Osteocyte (in vitro differentiated cells): ENCODE data around the gene PRX. TPM values are rescaled to one million over a fixed set of nuclear protein-coding genes. Genes with fewer than 3 reads are reported as not detected.

Source experiments
- DNase-seq: peaks from one replicate; pipeline ENCODE4 v3.0.0; 2021; ENCODE audit warnings: mixed read lengths; ENCODE audit not compliant: unreplicated experiment; ENCODE audit errors: extremely low spot score
- H3K27ac Mint-ChIP-seq: one replicate; pipeline ENCODE4 v1.8.0; 2021; ENCODE audit warnings: mild to moderate bottlenecking, mixed read lengths; ENCODE audit not compliant: unreplicated experiment
- H3K27me3 Mint-ChIP-seq: one replicate; pipeline ENCODE4 v1.8.0; 2021; ENCODE audit warnings: mixed read lengths; ENCODE audit not compliant: unreplicated experiment
- H3K36me3 Mint-ChIP-seq: one replicate; pipeline ENCODE4 v1.8.0; 2021; ENCODE audit warnings: mixed read lengths; ENCODE audit not compliant: unreplicated experiment
- H3K4me1 Mint-ChIP-seq: one replicate; pipeline ENCODE4 v1.8.0; 2021; ENCODE audit warnings: mixed read lengths; ENCODE audit not compliant: unreplicated experiment
- H3K4me3 Mint-ChIP-seq: one replicate; pipeline ENCODE4 v1.8.0; 2021; ENCODE audit warnings: mild to moderate bottlenecking, moderate library complexity, mixed read lengths; ENCODE audit not compliant: unreplicated experiment
- H3K9me3 Mint-ChIP-seq: one replicate; pipeline ENCODE4 v1.8.0; 2021; ENCODE audit warnings: mixed read lengths; ENCODE audit not compliant: unreplicated experiment
- total RNA-seq: library from RNA; stranded (reverse); gene quantifications from 2 replicates; pipeline ENCODE4 v1.2.1, GENCODE V29; 2021
- TF ChIP-seq, protein P1 (sequence below): fragments of 200-600 bp; sonication (generic); IDR thresholded peaks from 2 replicates; pipeline ENCODE4 v1.5.0; 2021; ENCODE audit warnings: antibody characterized with exemption, mild to moderate bottlenecking, moderate library complexity

The PRX gene
- total RNA-seq, 1 donor from 2014 or later, result 5.0 TPM

DNA sequence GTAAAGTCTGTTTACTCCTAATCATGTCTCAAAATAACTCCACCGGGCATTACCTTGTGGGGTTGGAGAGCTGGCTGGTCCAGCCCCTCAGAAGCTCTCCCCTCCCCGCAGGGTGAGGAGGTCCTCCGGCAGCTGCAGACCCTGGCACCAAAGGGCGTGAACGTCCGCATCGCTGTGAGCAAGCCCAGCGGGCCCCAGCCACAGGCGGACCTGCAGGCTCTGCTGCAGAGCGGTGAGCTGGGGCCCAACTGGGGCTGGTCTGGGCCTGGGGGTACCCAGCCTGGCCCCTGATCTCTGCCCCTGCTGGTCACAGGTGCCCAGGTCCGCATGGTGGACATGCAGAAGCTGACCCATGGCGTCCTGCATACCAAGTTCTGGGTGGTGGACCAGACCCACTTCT is 43.4 kb downstream of the PRX start:
- no peaks in the 10 kb centered on the region for H3K27me3 Mint-ChIP-seq
- no peak for DNase-seq
- no peaks in the 10 kb centered on the region for H3K9me3 Mint-ChIP-seq
- TF ChIP-seq, protein P1, sequence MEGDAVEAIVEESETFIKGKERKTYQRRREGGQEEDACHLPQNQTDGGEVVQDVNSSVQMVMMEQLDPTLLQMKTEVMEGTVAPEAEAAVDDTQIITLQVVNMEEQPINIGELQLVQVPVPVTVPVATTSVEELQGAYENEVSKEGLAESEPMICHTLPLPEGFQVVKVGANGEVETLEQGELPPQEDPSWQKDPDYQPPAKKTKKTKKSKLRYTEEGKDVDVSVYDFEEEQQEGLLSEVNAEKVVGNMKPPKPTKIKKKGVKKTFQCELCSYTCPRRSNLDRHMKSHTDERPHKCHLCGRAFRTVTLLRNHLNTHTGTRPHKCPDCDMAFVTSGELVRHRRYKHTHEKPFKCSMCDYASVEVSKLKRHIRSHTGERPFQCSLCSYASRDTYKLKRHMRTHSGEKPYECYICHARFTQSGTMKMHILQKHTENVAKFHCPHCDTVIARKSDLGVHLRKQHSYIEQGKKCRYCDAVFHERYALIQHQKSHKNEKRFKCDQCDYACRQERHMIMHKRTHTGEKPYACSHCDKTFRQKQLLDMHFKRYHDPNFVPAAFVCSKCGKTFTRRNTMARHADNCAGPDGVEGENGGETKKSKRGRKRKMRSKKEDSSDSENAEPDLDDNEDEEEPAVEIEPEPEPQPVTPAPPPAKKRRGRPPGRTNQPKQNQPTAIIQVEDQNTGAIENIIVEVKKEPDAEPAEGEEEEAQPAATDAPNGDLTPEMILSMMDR, result no peak
- peaks cover 30% of the 10 kb centered on the region for H3K36me3 Mint-ChIP-seq
- peaks cover 19% of the 10 kb centered on the region for H3K4me1 Mint-ChIP-seq
- no peak overlapping the region for H3K27ac Mint-ChIP-seq
- no peak overlapping the region for H3K4me3 Mint-ChIP-seq

DNA sequence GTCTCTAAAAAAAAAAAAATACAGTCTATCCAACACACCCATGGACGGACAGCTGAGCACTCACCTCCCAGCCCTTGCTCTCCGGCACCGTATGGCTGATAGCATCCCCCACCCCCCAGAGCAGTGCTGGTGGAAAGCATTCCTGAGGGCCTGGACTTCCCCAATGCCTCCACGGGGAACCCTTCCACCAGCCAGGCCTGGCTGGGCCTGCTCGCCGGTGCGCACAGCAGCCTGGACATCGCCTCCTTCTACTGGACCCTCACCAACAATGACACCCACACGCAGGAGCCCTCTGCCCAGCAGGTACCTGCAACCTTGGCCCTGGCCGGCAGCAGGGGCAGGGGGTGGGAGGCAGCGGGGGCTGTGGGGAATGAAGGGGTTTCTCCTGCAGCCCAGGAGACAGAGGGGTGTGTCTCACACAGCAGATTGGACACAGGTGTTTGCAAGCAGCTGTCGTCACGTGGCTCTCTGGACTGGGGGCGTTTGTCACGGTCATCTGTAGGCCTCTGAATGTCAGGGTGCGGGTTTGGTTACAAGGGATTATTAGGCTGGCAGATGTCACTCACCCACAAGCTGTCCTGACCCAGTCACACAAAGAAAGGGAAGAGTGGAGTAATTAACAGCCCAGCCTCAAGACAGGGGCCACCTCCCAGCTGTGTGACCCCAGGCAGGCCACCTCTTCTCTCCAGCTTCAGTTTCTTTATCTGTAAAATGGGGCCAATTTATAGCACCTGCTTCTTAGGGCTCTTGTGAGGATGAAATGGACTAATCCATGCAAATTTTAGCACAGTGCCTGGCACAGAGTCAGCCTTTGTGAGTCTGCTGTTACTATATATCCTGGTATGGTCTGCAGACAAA is 45.4 kb downstream of the PRX start:
- Mint-ChIP-seq H3K4me3 (no peak overlapping the region), H3K27ac (no peak overlapping the region), H3K4me1 (peaks cover 19% of the 10 kb centered on the region), H3K9me3 (no peaks in the 10 kb centered on the region), H3K27me3 (no peaks in the 10 kb centered on the region), H3K36me3 (peaks cover 18% of the 10 kb centered on the region)
- no peak for DNase-seq
- TF ChIP-seq, protein P1, result no peak

DNA sequence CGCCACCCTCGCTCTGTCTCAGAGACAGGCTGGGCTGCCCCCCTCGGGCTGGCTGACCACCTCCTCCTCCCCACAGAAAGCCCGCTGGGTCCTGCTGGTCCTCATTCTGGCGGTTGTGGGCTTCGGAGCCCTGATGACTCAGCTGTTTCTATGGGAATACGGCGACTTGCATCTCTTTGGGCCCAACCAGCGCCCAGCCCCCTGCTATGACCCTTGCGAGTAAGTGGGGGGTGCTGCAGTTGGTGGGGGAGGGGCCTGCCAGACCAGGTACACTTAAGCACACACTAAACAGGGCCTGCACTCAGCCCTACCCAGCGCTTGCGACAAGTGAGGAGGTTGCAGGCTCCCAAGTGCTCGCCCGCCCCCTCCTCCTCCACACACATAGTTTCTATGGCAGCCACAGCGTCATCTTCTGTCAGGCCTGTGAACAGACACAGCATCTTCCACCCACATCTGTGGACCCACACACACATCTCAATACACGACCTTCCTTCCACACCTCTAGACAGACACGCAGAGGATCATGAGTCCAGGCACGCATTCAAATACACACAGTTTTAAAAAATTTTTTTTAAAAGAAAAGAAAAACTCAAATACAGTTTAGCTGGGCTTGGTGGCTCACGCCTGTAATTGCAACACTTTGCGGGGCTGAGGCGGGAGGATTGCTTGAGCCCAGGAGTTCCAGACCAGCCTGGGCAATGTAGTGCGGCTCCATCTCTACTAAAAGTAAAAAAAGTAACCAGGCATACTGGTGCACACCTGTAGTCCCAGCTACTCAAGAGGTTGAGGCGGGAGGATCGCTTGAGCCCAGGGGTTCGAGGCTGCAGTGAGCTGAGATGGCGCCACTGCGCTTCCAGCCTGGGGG is 46.2 kb downstream of the PRX start:
- H3K27me3 Mint-ChIP-seq, result no peaks in the 10 kb centered on the region
- peaks cover 11% of the 10 kb centered on the region for H3K36me3 Mint-ChIP-seq
- peak overlapping the region; percentile 79 for H3K4me3 Mint-ChIP-seq
- H3K27ac Mint-ChIP-seq, result peak overlapping the region; percentile 8
- peaks cover 19% of the 10 kb centered on the region for H3K4me1 Mint-ChIP-seq
- H3K9me3 Mint-ChIP-seq, result no peaks in the 10 kb centered on the region
- TF ChIP-seq, protein P1, result no peak
- DNase-seq, result no peak

DNA sequence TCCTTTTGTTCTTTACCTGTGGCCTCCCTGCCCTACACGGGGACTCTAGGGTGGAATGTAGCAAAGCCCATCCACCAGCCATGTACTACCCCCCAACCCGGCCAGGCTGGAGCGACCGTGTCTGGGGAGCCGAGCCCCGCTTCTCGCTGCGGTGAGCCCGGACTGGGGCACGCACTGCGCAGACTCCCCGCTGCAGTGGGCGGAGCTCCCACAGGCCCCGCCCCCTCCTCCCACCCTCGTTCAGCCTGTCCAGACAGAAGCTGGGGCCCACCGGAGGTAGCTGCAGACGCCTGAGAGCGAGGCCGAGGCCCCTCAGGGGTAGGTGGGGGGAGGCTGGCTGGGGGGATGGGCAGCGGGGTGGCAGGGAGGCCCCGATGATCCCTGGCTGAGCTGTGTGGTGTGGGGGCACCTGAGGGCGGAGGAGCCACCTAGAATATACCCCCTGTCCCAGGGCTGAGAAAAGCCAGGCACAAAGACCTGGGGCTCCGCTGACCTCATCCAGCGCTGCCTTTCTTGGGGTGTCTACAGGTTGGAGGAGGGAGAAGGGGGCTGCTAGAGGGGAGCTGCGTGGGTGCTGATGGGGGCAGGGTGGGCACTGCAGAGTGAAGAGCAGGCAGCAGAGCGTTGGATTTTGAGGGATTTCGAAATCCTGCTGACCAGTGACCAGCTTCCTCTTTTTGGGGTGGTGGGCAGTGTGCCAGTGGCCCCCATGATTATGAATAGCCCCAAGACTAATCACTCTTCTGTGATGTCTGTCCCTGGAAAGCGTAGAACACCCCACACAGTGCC is 47.4 kb downstream of the PRX start:
- no peaks in the 10 kb centered on the region for H3K9me3 Mint-ChIP-seq
- peak overlapping the region; percentile 77 for H3K27ac Mint-ChIP-seq
- H3K27me3 Mint-ChIP-seq, result no peaks in the 10 kb centered on the region
- peak overlapping the region; percentile 79 for H3K4me3 Mint-ChIP-seq
- H3K4me1 Mint-ChIP-seq, result peaks cover 19% of the 10 kb centered on the region
- peak; percentile 93 for DNase-seq
- TF ChIP-seq, protein P1, result no peak
- peaks cover 8% of the 10 kb centered on the region for H3K36me3 Mint-ChIP-seq
